Gastroesophageal sphincter (tissue), 3 donors: ENCODE measurements around the gene CCDC117.

ENCODE experiments used
- CTCF ChIP-seq, 4 experiments: fragments of 200-600 bp in 2 of 4; fragments of 450-650 bp in 2 of 4; sonication (generic) in 1 of 4; IDR thresholded peaks; one replicate each; pipeline ENCODE4 v1.5.1; 2017 to 2019; ENCODE audit warnings: antibody characterized with exemption in 4 of 4, mild to moderate bottlenecking in 2 of 4, moderate library complexity in 2 of 4
- POLR2A ChIP-seq, 2 donors: fragments of 450-650 bp; IDR thresholded peaks; one replicate each; pipeline ENCODE4 v1.6.1; 2017; ENCODE audit warnings: antibody characterized with exemption in 2 of 2, mild to moderate bottlenecking in 2 of 2, moderate library complexity in 1 of 2
- POLR2AphosphoS5 ChIP-seq: sonication (generic); formaldehyde crosslinking; IDR thresholded peaks from one replicate; pipeline ENCODE4 v1.6.1; 2017; ENCODE audit warnings: antibody characterized with exemption

- no peak for TF ChIP-seq POLR2A (IDR thresholded peaks at IDR 0.05)
- TF ChIP-seq CTCF (IDR thresholded peaks at IDR 0.05): no peak
- TF ChIP-seq POLR2AphosphoS5: no peak
Measured at GRCh38 chr22:28795071-28795693, 22.7 kb downstream of the CCDC117 start.
